Activated naive CD4-positive, alpha-beta T cell treated with Interleukin-2 at 50 U/mL for 16 hours (primary cell): ENCODE data around the gene RSAD1.
A peak's percentile ranks its signal among the peaks of the same experiment; 100 is the strongest.

Experiments
- DNase-seq: peaks from one replicate; pipeline ENCODE4 v3.0.0-alpha.2; 2020

Gene RSAD1

GRCh38 chr17:50522766-50523165 is 44.1 kb downstream of the RSAD1 start:
- no peak for DNase-seq

GRCh38 chr17:50523208-50523607 is 44.5 kb downstream of the RSAD1 start:
- no peak for DNase-seq

GRCh38 chr17:50524838-50525237 is 46.2 kb downstream of the RSAD1 start:
- DNase-seq, result no peak

- no peak for DNase-seq
Observed at GRCh38 chr17:50527155-50527762, 48.6 kb downstream of the RSAD1 start.

- no peak for DNase-seq
Observed at GRCh38 chr17:50527949-50528474, 49.4 kb downstream of the RSAD1 start.

GRCh38 chr17:50529849-50530248 is 51.2 kb downstream of the RSAD1 start:
- DNase-seq, result no peak

GRCh38 chr17:50531428-50532025 is 52.9 kb downstream of the RSAD1 start:
- DNase-seq, result no peak

- no peak for DNase-seq
Observed at GRCh38 chr17:50532452-50533024, 53.9 kb downstream of the RSAD1 start, which contains the start of gene EPN3. TSS of gene EPN3 (plus strand) at chr17:50532735. CDS start at chr17:50536557, 3,822 bp downstream.

- DNase-seq, result no peak
Observed at GRCh38 chr17:50533185-50533584, 54.5 kb downstream of the RSAD1 start.

GRCh38 chr17:50533720-50534148 is 55.1 kb downstream of the RSAD1 start:
- no peak for DNase-seq

GRCh38 chr17:50534222-50534978 is 55.7 kb downstream of the RSAD1 start:
- DNase-seq, result peak; percentile 29

- DNase-seq, result no peak
Observed at GRCh38 chr17:50534979-50535326, 56.3 kb downstream of the RSAD1 start.

GRCh38 chr17:50535407-50535806 is 56.7 kb downstream of the RSAD1 start:
- no peak for DNase-seq
